ENCODE data around the gene COX4I1.

The COX4I1 gene

GRCh38 chr16:85763616-85764015 is 35.9 kb upstream of the COX4I1 start:
- DNase-seq (no peak), ATAC-seq (ENCODE audit: insufficient read depth, low read depth) (no peak)
- H3K79me2 ChIP-seq (ENCODE audit: insufficient read depth, low read length) = no peaks in the 10 kb centered on the region
- no peak overlapping the region for H3K27ac ChIP-seq (ENCODE audit: low read length)
- H3K4me2 ChIP-seq (ENCODE audit: insufficient read depth, low read length) = no peak overlapping the region
- TF ChIP-seq CTCF (IDR thresholded peaks at IDR 0.05; ENCODE audit: borderline replicate concordance, extremely low read depth, low read length, poor library complexity, severe bottlenecking) = no peak
- no peak for TF ChIP-seq EZH2 (IDR thresholded peaks at IDR 0.05; ENCODE audit: borderline replicate concordance, low read depth, low read length, severe bottlenecking)
- peaks cover 13% of the 10 kb centered on the region; the same call in 1 of the 2 replicates for H4K20me1 ChIP-seq (ENCODE audit: insufficient read depth, low read length)
- peaks cover 14% of the 10 kb centered on the region for H3K27me3 ChIP-seq (ENCODE audit: insufficient read depth, low read length, poor library complexity)
- no peak overlapping the region for H3K4me3 ChIP-seq (ENCODE audit: low read depth in 1 of 2, low read length in 2 of 2)
- no peak overlapping the region for H3K9ac ChIP-seq (ENCODE audit: low read depth, low read length)
- no peaks in the 10 kb centered on the region for H3K9me3 ChIP-seq (ENCODE audit: insufficient read depth, low read length, severe bottlenecking)
- H2AFZ ChIP-seq (ENCODE audit: low read depth, low read length) = no peak overlapping the region
- no peaks in the 10 kb centered on the region; the same call in 1 of the 2 replicates for H3K4me1 ChIP-seq (ENCODE audit: insufficient read depth, low read length)
- H3K36me3 ChIP-seq (ENCODE audit: insufficient read depth, low read length) = no peaks in the 10 kb centered on the region

- peaks cover 1% of the 10 kb centered on the region for H3K27me3 ChIP-seq (ENCODE audit: insufficient read depth, low read length, poor library complexity)
- no peaks in the 10 kb centered on the region for H3K36me3 ChIP-seq (ENCODE audit: insufficient read depth, low read length)
- no peak overlapping the region for H3K4me2 ChIP-seq (ENCODE audit: insufficient read depth, low read length)
- no peak for TF ChIP-seq EZH2 (IDR thresholded peaks at IDR 0.05; ENCODE audit: borderline replicate concordance, low read depth, low read length, severe bottlenecking)
- no peak for TF ChIP-seq CTCF (IDR thresholded peaks at IDR 0.05; ENCODE audit: borderline replicate concordance, extremely low read depth, low read length, poor library complexity, severe bottlenecking)
- no peak overlapping the region for H3K4me3 ChIP-seq (ENCODE audit: low read depth in 1 of 2, low read length in 2 of 2)
- no peak overlapping the region for H3K9ac ChIP-seq (ENCODE audit: low read depth, low read length)
- no peak for ATAC-seq (ENCODE audit: insufficient read depth, low read depth)
- no peak overlapping the region for H2AFZ ChIP-seq (ENCODE audit: low read depth, low read length)
- no peaks in the 10 kb centered on the region for H3K9me3 ChIP-seq (ENCODE audit: insufficient read depth, low read length, severe bottlenecking)
- 0 out of 2 replicates have a peak, but pooled peaks cover 4% of the 10 kb centered on the region for H4K20me1 ChIP-seq (ENCODE audit: insufficient read depth, low read length)
- no peaks in the 10 kb centered on the region for H3K4me1 ChIP-seq (ENCODE audit: insufficient read depth, low read length)
- no peak for DNase-seq
- H3K79me2 ChIP-seq (ENCODE audit: insufficient read depth, low read length) = no peaks in the 10 kb centered on the region
- H3K27ac ChIP-seq (ENCODE audit: low read length) = no peak overlapping the region
These were observed 34.3 kb upstream of the COX4I1 start for GRCh38 chr16:85765211-85765610.

GRCh38 chr16:85765767-85766166 is 33.7 kb upstream of the COX4I1 start:
- H3K27ac ChIP-seq (ENCODE audit: low read length) = no peak overlapping the region
- no peaks in the 10 kb centered on the region for H3K9me3 ChIP-seq (ENCODE audit: insufficient read depth, low read length, severe bottlenecking)
- no peak overlapping the region for H3K4me2 ChIP-seq (ENCODE audit: insufficient read depth, low read length)
- no peaks in the 10 kb centered on the region for H3K79me2 ChIP-seq (ENCODE audit: insufficient read depth, low read length)
- H3K4me1 ChIP-seq (ENCODE audit: insufficient read depth, low read length) = no peaks in the 10 kb centered on the region
- no peak overlapping the region for H2AFZ ChIP-seq (ENCODE audit: low read depth, low read length)
- ATAC-seq (ENCODE audit: insufficient read depth, low read depth) (no peak), DNase-seq (no peak)
- H3K9ac ChIP-seq (ENCODE audit: low read depth, low read length) = no peak overlapping the region
- H3K36me3 ChIP-seq (ENCODE audit: insufficient read depth, low read length) = no peaks in the 10 kb centered on the region
- no peaks in the 10 kb centered on the region for H3K27me3 ChIP-seq (ENCODE audit: insufficient read depth, low read length, poor library complexity)
- TF ChIP-seq CTCF (IDR thresholded peaks at IDR 0.05; ENCODE audit: borderline replicate concordance, extremely low read depth, low read length, poor library complexity, severe bottlenecking) (no peak), EZH2 (IDR thresholded peaks at IDR 0.05; ENCODE audit: borderline replicate concordance, low read depth, low read length, severe bottlenecking) (no peak)
- 0 out of 2 replicates have a peak, but pooled peaks cover 4% of the 10 kb centered on the region for H4K20me1 ChIP-seq (ENCODE audit: insufficient read depth, low read length)
- H3K4me3 ChIP-seq (ENCODE audit: low read depth in 1 of 2, low read length in 2 of 2) = no peak overlapping the region

- Histone ChIP-seq H3K4me3 (ENCODE audit: low read depth in 1 of 2, low read length in 2 of 2) (no peak overlapping the region), H3K27me3 (ENCODE audit: insufficient read depth, low read length, poor library complexity) (no peaks in the 10 kb centered on the region), H2AFZ (ENCODE audit: low read depth, low read length) (no peak overlapping the region), H3K4me2 (ENCODE audit: insufficient read depth, low read length) (no peak overlapping the region), H4K20me1 (ENCODE audit: insufficient read depth, low read length) (0 out of 2 replicates have a peak, but pooled peaks cover 4% of the 10 kb centered on the region), H3K9me3 (ENCODE audit: insufficient read depth, low read length, severe bottlenecking) (no peaks in the 10 kb centered on the region), H3K36me3 (ENCODE audit: insufficient read depth, low read length) (no peaks in the 10 kb centered on the region), H3K4me1 (ENCODE audit: insufficient read depth, low read length) (no peaks in the 10 kb centered on the region), H3K79me2 (ENCODE audit: insufficient read depth, low read length) (no peaks in the 10 kb centered on the region), H3K9ac (ENCODE audit: low read depth, low read length) (no peak overlapping the region), H3K27ac (ENCODE audit: low read length) (no peak overlapping the region)
- ATAC-seq (ENCODE audit: insufficient read depth, low read depth) (no peak), DNase-seq (no peak)
- no peak for TF ChIP-seq EZH2 (IDR thresholded peaks at IDR 0.05; ENCODE audit: borderline replicate concordance, low read depth, low read length, severe bottlenecking)
- TF ChIP-seq CTCF (IDR thresholded peaks at IDR 0.05; ENCODE audit: borderline replicate concordance, extremely low read depth, low read length, poor library complexity, severe bottlenecking) = no peak
These were observed 32.0 kb upstream of the COX4I1 start for GRCh38 chr16:85767531-85767930.

Measured in DND-41 (cell line).